HepG2 (cell line): ENCODE data around the gene CFAP61. TPM values are rescaled to one million over a fixed set of nuclear protein-coding genes. Genes with fewer than 3 reads are reported as not detected.

Source experiments
- ATAC-seq: fragments of 200-7000 bp; cut with Tn5 transposase; 3 replicates; pipeline ENCODE4 v1.9.1; 2020; ENCODE audit warnings: mild to moderate bottlenecking, moderate library complexity
- BruUV-seq: library from RNA; stranded (reverse); fragments of 400-500 nt; replicated peaks from 2 replicates; lab custom pipeline; 2021; lab: Mats Ljungman, UMichigan
- CTCF ChIA-PET: fragments of 300-600 bp; formaldehyde crosslinking; extraction: SDS; loops from one replicate; lab custom pipeline; 2021; ENCODE audit warnings: low total read pairs, inconsistent platforms, low intra/inter-chr PET ratio; lab: Yijun Ruan, JAX
- POLR2A ChIA-PET: fragments of 350-600 bp; sonication (Branson Sonifier 250); formaldehyde crosslinking; loops from one replicate; lab custom pipeline; 2020; ENCODE audit warnings: antibody characterized with exemption, inconsistent platforms; lab: Yijun Ruan, JAX
- DNase-seq: peaks from one replicate; pipeline ENCODE4 v3.0.0-alpha.2; 2015; ENCODE audit warnings: low spot score
- FAIRE-seq: peaks from 3 replicates; lab custom pipeline; 2011; peaks lifted over from hg19 to GRCh38; lab: Jason Lieb, UNC
- H2AFZ ChIP-seq: one replicate; pipeline ENCODE4 v1.6.1; 2011; ENCODE audit warnings: low read length, inconsistent platforms
- H3K27ac ChIP-seq: fragments of 300-600 bp; 3 replicates; pipeline ENCODE4 v1.8.0; 2011; ENCODE audit warnings: mixed run types, mild to moderate bottlenecking, mixed read lengths, low read length, inconsistent platforms; ENCODE audit not compliant: insufficient read depth; ENCODE audit errors: extremely low read length
- H3K27me3 ChIP-seq, 2 experiments: fragments of 200-600 bp in 1 of 2; 2 replicates in 1 of 2; 3 replicates in 1 of 2; pipeline versions ENCODE4 v1.6.0 to v1.8.0; 2011; ENCODE audit warnings: low read length in 2 of 2, mild to moderate bottlenecking in 2 of 2, moderate library complexity in 2 of 2, inconsistent platforms in 1 of 2; ENCODE audit not compliant: insufficient read depth in 2 of 2, control insufficient read depth in 1 of 2
- H3K36me3 ChIP-seq, 2 experiments: fragments of 200-600 bp in 1 of 2; replicated peaks in 1 of 2; 2 replicates in 1 of 2; 3 replicates in 1 of 2; pipeline versions ENCODE4 v1.5.1 to v1.8.0; 2011; ENCODE audit warnings: low read length in 2 of 2, inconsistent platforms in 1 of 2; ENCODE audit not compliant: insufficient read depth in 2 of 2, control insufficient read depth in 1 of 2
- H3K4me1 ChIP-seq: 2 replicates; pipeline ENCODE4 v1.5.1; 2012; ENCODE audit warnings: low read length, inconsistent platforms; ENCODE audit not compliant: insufficient read depth
- H3K4me2 ChIP-seq: 2 replicates; pipeline ENCODE4 v1.6.0; 2011; ENCODE audit warnings: low read depth, low read length, inconsistent platforms
- H3K4me3 ChIP-seq, 3 experiments: fragments of 200-600 bp in 1 of 3; sonication (generic), shearing (Covaris generic) in 1 of 3; replicated peaks in 1 of 3; 2 replicates each; pipeline ENCODE4 v1.5.1; 2011 to 2016; ENCODE audit warnings: low read length in 3 of 3, inconsistent platforms in 2 of 3, low read depth in 2 of 3, mild to moderate bottlenecking in 2 of 3, control low read depth in 1 of 3, mixed read lengths in 1 of 3; ENCODE audit not compliant: insufficient read depth in 1 of 3
- H3K79me2 ChIP-seq: one replicate; pipeline ENCODE4 v1.6.1; 2011; ENCODE audit warnings: low read length, inconsistent platforms; ENCODE audit not compliant: insufficient read depth
- H3K9ac ChIP-seq: 2 replicates; pipeline ENCODE4 v1.6.0; 2011; ENCODE audit warnings: mild to moderate bottlenecking, low read depth, low read length, inconsistent platforms; ENCODE audit not compliant: insufficient read depth
- H3K9me3 ChIP-seq: 2 replicates; pipeline ENCODE4 v1.5.1; 2012; ENCODE audit warnings: mild to moderate bottlenecking, low read length
- H4K20me1 ChIP-seq: 2 replicates; pipeline ENCODE4 v1.6.0; 2011; ENCODE audit warnings: inconsistent platforms, mild to moderate bottlenecking, low read length, moderate library complexity; ENCODE audit not compliant: insufficient read depth
- ARNTL ChIP-seq: sonication (generic); formaldehyde crosslinking; IDR thresholded peaks from 2 replicates; pipeline ENCODE4 v1.4.0; 2020; ENCODE audit warnings: mild to moderate bottlenecking, missing genetic modification reagents
- EP300 ChIP-seq, 3 experiments: sonication (generic) in 1 of 3; formaldehyde crosslinking in 1 of 3; IDR thresholded peaks; 2 replicates each; pipeline versions ENCODE4 v1.5.1 to v1.6.1; 2011 to 2020; ENCODE audit warnings: low read depth in 2 of 3, low read length in 2 of 3, borderline replicate concordance in 1 of 3, improper control_type of control experiment in 1 of 3, mild to moderate bottlenecking in 1 of 3, missing genetic modification reagents in 1 of 3, moderate library complexity in 1 of 3
- KLF6 ChIP-seq: IDR thresholded peaks from 2 replicates; pipeline ENCODE4 v1.8.0; 2016; ENCODE audit warnings: missing biosample characterization, missing genetic modification reagents
- ZFP36L1 ChIP-seq: sonication (generic); formaldehyde crosslinking; IDR thresholded peaks from 2 replicates; pipeline ENCODE4 v1.8.0; 2022; ENCODE audit warnings: mild to moderate bottlenecking, missing genetic modification reagents, moderate library complexity
- ZNF17 ChIP-seq: sonication (generic); formaldehyde crosslinking; IDR thresholded peaks from 2 replicates; pipeline ENCODE4 v1.5.0; 2020; ENCODE audit warnings: mild to moderate bottlenecking, missing genetic modification reagents
- ZNF564 ChIP-seq: sonication (generic); formaldehyde crosslinking; IDR thresholded peaks from 2 replicates; pipeline ENCODE4 v1.8.1; 2023; ENCODE audit warnings: mild to moderate bottlenecking, missing genetic modification reagents
- ZNF749 ChIP-seq: sonication (generic); formaldehyde crosslinking; IDR thresholded peaks from 2 replicates; pipeline ENCODE4 v1.8.0; 2022; ENCODE audit warnings: mild to moderate bottlenecking, missing genetic modification reagents, moderate library complexity, borderline replicate concordance
- ZNF780A ChIP-seq: sonication (generic); formaldehyde crosslinking; IDR thresholded peaks from 2 replicates; pipeline ENCODE4 v1.8.0; 2022; ENCODE audit warnings: mild to moderate bottlenecking, missing genetic modification reagents, moderate library complexity
- WGBS: methylation state at CpG from one replicate; pipeline ENCODE4 v1.1.6; 2017; ENCODE audit warnings: low lambda C conversion rate; 5-methylcytosine and 5-hydroxymethylcytosine counted together
- in situ Hi-C: cut with HindIII; loops from 2 replicates; pipeline ENCODE4 v1.10.0; 2017; ENCODE audit warnings: low pct_unique_long_range_greater_than_20kb; ENCODE audit not compliant: extremely low pct_ligation_motif_present
- intact Hi-C: fragments of 100-400 bp; cut with micrococcal nuclease; formaldehyde crosslinking; loops from one replicate; pipeline ENCODE4 v1.10.0; 2022; ENCODE audit not compliant: unreplicated experiment
- polyA plus RNA-seq, 8 experiments: library from polyadenylated mRNA; depleted of rRNA in 3 of 8; stranded (reverse) in 7 of 8; unstranded in 1 of 8; fragments of >200 nt; fragmentation: Illumina TruSeq in 4 of 8; extraction: Trizol in 4 of 8; gene quantifications; 2 replicates each; pipeline versions ENCODE4 v1.2.1 to v1.2.3, GENCODE V29; 2011 to 2016; ENCODE audit warnings: low read depth in 4 of 8, missing spikeins in 1 of 8, mixed read lengths in 1 of 8; ENCODE audit not compliant: insufficient read depth in 1 of 8
- total RNA-seq, 5 experiments: library from RNA; depleted of rRNA; stranded (reverse); fragments of >200 nt; fragmentation: Illumina TruSeq; extraction: Trizol; gene quantifications; 2 replicates each; pipeline ENCODE4 v1.2.3, GENCODE V29; 2016; ENCODE audit warnings: low read depth in 1 of 5
- TF ChIP-seq, protein P1 (sequence below), 2 experiments: sonication (generic) in 1 of 2; formaldehyde crosslinking in 1 of 2; IDR thresholded peaks; 2 replicates each; pipeline versions ENCODE4 v1.5.1 to v1.6.1; 2011 to 2020; ENCODE audit warnings: borderline replicate concordance in 1 of 2, low read depth in 1 of 2, low read length in 1 of 2, mild to moderate bottlenecking in 1 of 2, missing genetic modification reagents in 1 of 2, moderate library complexity in 1 of 2
- TF ChIP-seq, protein P2 (sequence below): IDR thresholded peaks from 2 replicates; pipeline ENCODE4 v1.4.0; 2020; ENCODE audit warnings: mild to moderate bottlenecking, missing genetic modification reagents
- TF ChIP-seq, protein P3 (sequence below): sonication (generic); formaldehyde crosslinking; IDR thresholded peaks from 2 replicates; pipeline ENCODE4 v1.4.0; 2020; ENCODE audit warnings: mild to moderate bottlenecking, missing genetic modification reagents
- TF ChIP-seq, protein P4 (sequence below): sonication (generic); formaldehyde crosslinking; conservative IDR thresholded peaks from 2 replicates; pipeline ENCODE4 v1.4.0; 2020; ENCODE audit warnings: missing genetic modification reagents

The CFAP61 gene
- total and polyA plus RNA-seq, 2 of the 13 experiments (the other 11 are each of a cell fraction or from before 2014, with no cell fraction given): 0.27 TPM; not detected in 1

DNA sequence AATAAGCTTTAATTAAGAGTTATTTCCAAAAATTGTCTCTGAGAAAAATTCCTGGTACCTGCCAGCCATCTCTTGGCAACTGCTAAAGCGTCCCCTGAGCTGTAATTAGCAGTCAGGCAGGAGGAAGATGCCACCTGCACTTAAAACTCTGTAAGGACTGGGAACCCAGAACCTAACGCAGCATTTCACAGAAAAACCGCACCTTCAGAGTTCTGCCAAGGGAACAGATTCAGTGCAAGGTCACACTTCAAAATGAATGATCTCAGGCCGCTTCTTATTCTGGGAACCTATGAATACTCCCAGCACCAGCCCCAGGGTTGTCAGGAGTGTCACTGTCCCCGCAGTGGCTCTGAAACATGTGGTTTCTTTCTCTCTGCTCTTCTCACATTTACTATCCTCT lies 352.3 kb downstream of the CFAP61 start:
- FAIRE-seq: no peak
- DNase-seq: no peak
- Histone ChIP-seq H3K4me3 (no peak overlapping the region), H3K79me2 (no peaks in the 10 kb centered on the region), H3K36me3 (peaks cover 0 to 2% of the 10 kb centered on the region in 2 experiments; a peak in 3 of 5 replicates), H3K27me3 (no peaks in the 10 kb centered on the region), H3K9ac (no peak overlapping the region), H3K9me3 (no peaks in the 10 kb centered on the region), H3K27ac (no peak overlapping the region), H4K20me1 (no peaks in the 10 kb centered on the region), H2AFZ (no peak overlapping the region), H3K4me2 (no peak overlapping the region), H3K4me1 (peaks cover 7% of the 10 kb centered on the region)
- intact Hi-C loops (no loop called here), in situ Hi-C loops (no loop called here)
- CTCF ChIA-PET: no interaction called here
- TF ChIP-seq ZFP36L1 (no peak), ZNF564 (no peak), KLF6 (CRISPR knock-in tag) (no peak), ARNTL (CRISPR knock-in tag) (no peak), ZNF17 (CRISPR knock-in tag) (no peak), ZNF749 (CRISPR knock-in tag) (no peak), ZNF780A (CRISPR knock-in tag) (no peak), EP300 (IDR thresholded peaks at IDR 0.05; ENCODE audit: low read depth in 2 of 2, low read length in 2 of 2) (no peak), EP300 (CRISPR knock-in tag; IDR thresholded peaks at IDR 0.05; ENCODE audit: borderline replicate concordance) (no peak)
- TF ChIP-seq, protein P1, sequence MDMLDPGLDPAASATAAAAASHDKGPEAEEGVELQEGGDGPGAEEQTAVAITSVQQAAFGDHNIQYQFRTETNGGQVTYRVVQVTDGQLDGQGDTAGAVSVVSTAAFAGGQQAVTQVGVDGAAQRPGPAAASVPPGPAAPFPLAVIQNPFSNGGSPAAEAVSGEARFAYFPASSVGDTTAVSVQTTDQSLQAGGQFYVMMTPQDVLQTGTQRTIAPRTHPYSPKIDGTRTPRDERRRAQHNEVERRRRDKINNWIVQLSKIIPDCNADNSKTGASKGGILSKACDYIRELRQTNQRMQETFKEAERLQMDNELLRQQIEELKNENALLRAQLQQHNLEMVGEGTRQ (IDR thresholded peaks at IDR 0.05; ENCODE audit: low read depth, low read length): no peak
- TF ChIP-seq, protein P1 (CRISPR knock-in tag; IDR thresholded peaks at IDR 0.05; ENCODE audit: borderline replicate concordance): no peak
- TF ChIP-seq, protein P2, sequence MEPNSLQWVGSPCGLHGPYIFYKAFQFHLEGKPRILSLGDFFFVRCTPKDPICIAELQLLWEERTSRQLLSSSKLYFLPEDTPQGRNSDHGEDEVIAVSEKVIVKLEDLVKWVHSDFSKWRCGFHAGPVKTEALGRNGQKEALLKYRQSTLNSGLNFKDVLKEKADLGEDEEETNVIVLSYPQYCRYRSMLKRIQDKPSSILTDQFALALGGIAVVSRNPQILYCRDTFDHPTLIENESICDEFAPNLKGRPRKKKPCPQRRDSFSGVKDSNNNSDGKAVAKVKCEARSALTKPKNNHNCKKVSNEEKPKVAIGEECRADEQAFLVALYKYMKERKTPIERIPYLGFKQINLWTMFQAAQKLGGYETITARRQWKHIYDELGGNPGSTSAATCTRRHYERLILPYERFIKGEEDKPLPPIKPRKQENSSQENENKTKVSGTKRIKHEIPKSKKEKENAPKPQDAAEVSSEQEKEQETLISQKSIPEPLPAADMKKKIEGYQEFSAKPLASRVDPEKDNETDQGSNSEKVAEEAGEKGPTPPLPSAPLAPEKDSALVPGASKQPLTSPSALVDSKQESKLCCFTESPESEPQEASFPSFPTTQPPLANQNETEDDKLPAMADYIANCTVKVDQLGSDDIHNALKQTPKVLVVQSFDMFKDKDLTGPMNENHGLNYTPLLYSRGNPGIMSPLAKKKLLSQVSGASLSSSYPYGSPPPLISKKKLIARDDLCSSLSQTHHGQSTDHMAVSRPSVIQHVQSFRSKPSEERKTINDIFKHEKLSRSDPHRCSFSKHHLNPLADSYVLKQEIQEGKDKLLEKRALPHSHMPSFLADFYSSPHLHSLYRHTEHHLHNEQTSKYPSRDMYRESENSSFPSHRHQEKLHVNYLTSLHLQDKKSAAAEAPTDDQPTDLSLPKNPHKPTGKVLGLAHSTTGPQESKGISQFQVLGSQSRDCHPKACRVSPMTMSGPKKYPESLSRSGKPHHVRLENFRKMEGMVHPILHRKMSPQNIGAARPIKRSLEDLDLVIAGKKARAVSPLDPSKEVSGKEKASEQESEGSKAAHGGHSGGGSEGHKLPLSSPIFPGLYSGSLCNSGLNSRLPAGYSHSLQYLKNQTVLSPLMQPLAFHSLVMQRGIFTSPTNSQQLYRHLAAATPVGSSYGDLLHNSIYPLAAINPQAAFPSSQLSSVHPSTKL: no peak
- TF ChIP-seq, protein P3, sequence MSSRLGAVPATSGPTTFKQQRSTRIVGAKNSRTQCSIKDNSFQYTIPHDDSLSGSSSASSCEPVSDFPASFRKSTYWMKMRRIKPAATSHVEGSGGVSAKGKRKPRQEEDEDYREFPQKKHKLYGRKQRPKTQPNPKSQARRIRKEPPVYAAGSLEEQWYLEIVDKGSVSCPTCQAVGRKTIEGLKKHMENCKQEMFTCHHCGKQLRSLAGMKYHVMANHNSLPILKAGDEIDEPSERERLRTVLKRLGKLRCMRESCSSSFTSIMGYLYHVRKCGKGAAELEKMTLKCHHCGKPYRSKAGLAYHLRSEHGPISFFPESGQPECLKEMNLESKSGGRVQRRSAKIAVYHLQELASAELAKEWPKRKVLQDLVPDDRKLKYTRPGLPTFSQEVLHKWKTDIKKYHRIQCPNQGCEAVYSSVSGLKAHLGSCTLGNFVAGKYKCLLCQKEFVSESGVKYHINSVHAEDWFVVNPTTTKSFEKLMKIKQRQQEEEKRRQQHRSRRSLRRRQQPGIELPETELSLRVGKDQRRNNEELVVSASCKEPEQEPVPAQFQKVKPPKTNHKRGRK (CRISPR knock-in tag): no peak
- TF ChIP-seq, protein P4, sequence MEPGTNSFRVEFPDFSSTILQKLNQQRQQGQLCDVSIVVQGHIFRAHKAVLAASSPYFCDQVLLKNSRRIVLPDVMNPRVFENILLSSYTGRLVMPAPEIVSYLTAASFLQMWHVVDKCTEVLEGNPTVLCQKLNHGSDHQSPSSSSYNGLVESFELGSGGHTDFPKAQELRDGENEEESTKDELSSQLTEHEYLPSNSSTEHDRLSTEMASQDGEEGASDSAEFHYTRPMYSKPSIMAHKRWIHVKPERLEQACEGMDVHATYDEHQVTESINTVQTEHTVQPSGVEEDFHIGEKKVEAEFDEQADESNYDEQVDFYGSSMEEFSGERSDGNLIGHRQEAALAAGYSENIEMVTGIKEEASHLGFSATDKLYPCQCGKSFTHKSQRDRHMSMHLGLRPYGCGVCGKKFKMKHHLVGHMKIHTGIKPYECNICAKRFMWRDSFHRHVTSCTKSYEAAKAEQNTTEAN: no peak
- 95% methylated on average over 5 of the region's 5 CpGs for WGBS
- no TSS peak for BruUV-seq
- ATAC-seq: no peak
- POLR2A ChIA-PET: no interaction called here
